Neural cell (in vitro differentiated cells): ENCODE data around the gene ETV3.

ENCODE experiments used
- EP300 ChIP-seq: fragments of 450-650 bp; conservative IDR thresholded peaks from 2 replicates; pipeline ENCODE4 v1.6.1; 2014; ENCODE audit warnings: antibody characterized with exemption, mild to moderate bottlenecking, moderate library complexity; ENCODE audit not compliant: poor library complexity, severe bottlenecking
- EZH2 ChIP-seq: fragments of 200-600, 300-800 bp; shearing (Covaris generic), sonication (generic); IDR thresholded peaks from 2 replicates; pipeline ENCODE4 v1.6.1; 2014; ENCODE audit warnings: antibody characterized with exemption, low read length, borderline replicate concordance, mild to moderate bottlenecking; ENCODE audit not compliant: insufficient read depth, poor library complexity, severe bottlenecking
- POLR2AphosphoS5 ChIP-seq: IDR thresholded peaks from 2 replicates; pipeline ENCODE4 v1.6.1; 2012
- RAD21 ChIP-seq: fragments of 450-650 bp; conservative IDR thresholded peaks from 2 replicates; pipeline ENCODE4 v1.6.1; 2014; ENCODE audit warnings: antibody characterized with exemption, mild to moderate bottlenecking, moderate library complexity
- SMC3 ChIP-seq: fragments of 450-650 bp; conservative IDR thresholded peaks from 2 replicates; pipeline ENCODE4 v1.6.1; 2014; ENCODE audit warnings: antibody characterized with exemption, mild to moderate bottlenecking, moderate library complexity; ENCODE audit not compliant: poor library complexity
- TAF1 ChIP-seq: IDR thresholded peaks from 2 replicates; pipeline ENCODE4 v1.6.1; 2012; ENCODE audit warnings: low read depth
- TF ChIP-seq, protein P1 (sequence below): fragments of 450-650 bp; IDR thresholded peaks from 2 replicates; pipeline ENCODE4 v1.5.1; 2014; ENCODE audit warnings: antibody characterized with exemption, mild to moderate bottlenecking, moderate library complexity; ENCODE audit not compliant: poor library complexity, severe bottlenecking
- TF ChIP-seq, protein P2 (sequence below): IDR thresholded peaks from 2 replicates; pipeline ENCODE4 v1.6.1; 2012; ENCODE audit warnings: borderline replicate concordance

DNA sequence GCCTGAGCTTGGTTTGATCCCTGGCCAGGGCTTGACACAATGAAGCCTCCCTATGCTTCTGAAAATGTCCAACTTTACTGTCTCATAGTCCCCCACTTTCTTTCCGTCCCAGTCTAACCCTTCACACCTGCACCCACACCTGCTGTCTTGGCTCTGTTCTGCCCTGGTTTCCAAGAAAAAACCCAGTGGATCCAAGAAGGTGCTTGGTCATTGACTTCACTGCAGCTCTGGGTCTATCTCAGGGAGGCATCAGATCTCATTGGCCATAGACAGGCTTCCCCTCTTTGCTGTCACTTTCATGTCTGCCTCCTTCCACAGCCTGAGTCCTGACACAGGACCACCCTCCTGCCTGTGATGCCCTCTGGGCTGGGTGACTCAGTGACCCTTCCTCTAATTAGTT is 37.8 kb upstream of the ETV3 start:
- TF ChIP-seq EZH2 (no peak), TAF1 (no peak), EP300 (no peak), POLR2AphosphoS5 (no peak), RAD21 (no peak), SMC3 (no peak)
- TF ChIP-seq, protein P1, sequence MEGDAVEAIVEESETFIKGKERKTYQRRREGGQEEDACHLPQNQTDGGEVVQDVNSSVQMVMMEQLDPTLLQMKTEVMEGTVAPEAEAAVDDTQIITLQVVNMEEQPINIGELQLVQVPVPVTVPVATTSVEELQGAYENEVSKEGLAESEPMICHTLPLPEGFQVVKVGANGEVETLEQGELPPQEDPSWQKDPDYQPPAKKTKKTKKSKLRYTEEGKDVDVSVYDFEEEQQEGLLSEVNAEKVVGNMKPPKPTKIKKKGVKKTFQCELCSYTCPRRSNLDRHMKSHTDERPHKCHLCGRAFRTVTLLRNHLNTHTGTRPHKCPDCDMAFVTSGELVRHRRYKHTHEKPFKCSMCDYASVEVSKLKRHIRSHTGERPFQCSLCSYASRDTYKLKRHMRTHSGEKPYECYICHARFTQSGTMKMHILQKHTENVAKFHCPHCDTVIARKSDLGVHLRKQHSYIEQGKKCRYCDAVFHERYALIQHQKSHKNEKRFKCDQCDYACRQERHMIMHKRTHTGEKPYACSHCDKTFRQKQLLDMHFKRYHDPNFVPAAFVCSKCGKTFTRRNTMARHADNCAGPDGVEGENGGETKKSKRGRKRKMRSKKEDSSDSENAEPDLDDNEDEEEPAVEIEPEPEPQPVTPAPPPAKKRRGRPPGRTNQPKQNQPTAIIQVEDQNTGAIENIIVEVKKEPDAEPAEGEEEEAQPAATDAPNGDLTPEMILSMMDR, result no peak
- TF ChIP-seq, protein P2, sequence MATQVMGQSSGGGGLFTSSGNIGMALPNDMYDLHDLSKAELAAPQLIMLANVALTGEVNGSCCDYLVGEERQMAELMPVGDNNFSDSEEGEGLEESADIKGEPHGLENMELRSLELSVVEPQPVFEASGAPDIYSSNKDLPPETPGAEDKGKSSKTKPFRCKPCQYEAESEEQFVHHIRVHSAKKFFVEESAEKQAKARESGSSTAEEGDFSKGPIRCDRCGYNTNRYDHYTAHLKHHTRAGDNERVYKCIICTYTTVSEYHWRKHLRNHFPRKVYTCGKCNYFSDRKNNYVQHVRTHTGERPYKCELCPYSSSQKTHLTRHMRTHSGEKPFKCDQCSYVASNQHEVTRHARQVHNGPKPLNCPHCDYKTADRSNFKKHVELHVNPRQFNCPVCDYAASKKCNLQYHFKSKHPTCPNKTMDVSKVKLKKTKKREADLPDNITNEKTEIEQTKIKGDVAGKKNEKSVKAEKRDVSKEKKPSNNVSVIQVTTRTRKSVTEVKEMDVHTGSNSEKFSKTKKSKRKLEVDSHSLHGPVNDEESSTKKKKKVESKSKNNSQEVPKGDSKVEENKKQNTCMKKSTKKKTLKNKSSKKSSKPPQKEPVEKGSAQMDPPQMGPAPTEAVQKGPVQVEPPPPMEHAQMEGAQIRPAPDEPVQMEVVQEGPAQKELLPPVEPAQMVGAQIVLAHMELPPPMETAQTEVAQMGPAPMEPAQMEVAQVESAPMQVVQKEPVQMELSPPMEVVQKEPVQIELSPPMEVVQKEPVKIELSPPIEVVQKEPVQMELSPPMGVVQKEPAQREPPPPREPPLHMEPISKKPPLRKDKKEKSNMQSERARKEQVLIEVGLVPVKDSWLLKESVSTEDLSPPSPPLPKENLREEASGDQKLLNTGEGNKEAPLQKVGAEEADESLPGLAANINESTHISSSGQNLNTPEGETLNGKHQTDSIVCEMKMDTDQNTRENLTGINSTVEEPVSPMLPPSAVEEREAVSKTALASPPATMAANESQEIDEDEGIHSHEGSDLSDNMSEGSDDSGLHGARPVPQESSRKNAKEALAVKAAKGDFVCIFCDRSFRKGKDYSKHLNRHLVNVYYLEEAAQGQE, result no peak
